Measurements from ENCODE around the gene BCAM. TPM values are rescaled to one million over a fixed set of nuclear protein-coding genes. Genes with fewer than 3 reads are reported as not detected.

BCAM gene
- total and polyA plus RNA-seq, 2 of the 4 experiments (the other 2 are of a cell fraction): 2.3 to 35.7 TPM

- CTCF ChIA-PET: no interaction called here
- no peak for TF ChIP-seq RCOR1 (IDR thresholded peaks at IDR 0.05; ENCODE audit: insufficient replicate concordance, low read length)
- no peak for TF ChIP-seq SMC3 (IDR thresholded peaks at IDR 0.05; ENCODE audit: low read depth, low read length)
- no peak for TF ChIP-seq FOS (IDR thresholded peaks at IDR 0.05; ENCODE audit: low read depth, low read length)
- no peak for TF ChIP-seq RAD21 (IDR thresholded peaks at IDR 0.05; ENCODE audit: low read length)
- TF ChIP-seq CTCF (conservative IDR thresholded peaks at IDR 0.05; ENCODE audit: low read depth, low read length): no peak
- no peak for TF ChIP-seq CHD1 (IDR thresholded peaks at IDR 0.05; ENCODE audit: low read depth, low read length)
- TF ChIP-seq, protein P1, sequence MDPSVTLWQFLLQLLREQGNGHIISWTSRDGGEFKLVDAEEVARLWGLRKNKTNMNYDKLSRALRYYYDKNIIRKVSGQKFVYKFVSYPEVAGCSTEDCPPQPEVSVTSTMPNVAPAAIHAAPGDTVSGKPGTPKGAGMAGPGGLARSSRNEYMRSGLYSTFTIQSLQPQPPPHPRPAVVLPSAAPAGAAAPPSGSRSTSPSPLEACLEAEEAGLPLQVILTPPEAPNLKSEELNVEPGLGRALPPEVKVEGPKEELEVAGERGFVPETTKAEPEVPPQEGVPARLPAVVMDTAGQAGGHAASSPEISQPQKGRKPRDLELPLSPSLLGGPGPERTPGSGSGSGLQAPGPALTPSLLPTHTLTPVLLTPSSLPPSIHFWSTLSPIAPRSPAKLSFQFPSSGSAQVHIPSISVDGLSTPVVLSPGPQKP (IDR thresholded peaks at IDR 0.05; ENCODE audit: borderline replicate concordance, low read depth, low read length): no peak
- no peak for TF ChIP-seq MAZ (IDR thresholded peaks at IDR 0.05; ENCODE audit: borderline replicate concordance, low read depth, low read length)
- no peak for TF ChIP-seq MXI1 (IDR thresholded peaks at IDR 0.05; ENCODE audit: borderline replicate concordance, low read depth, low read length)
- no peak for TF ChIP-seq USF2 (IDR thresholded peaks at IDR 0.05; ENCODE audit: low read depth, low read length)
- no peak for TF ChIP-seq CEBPB (IDR thresholded peaks at IDR 0.05; ENCODE audit: low read depth, low read length)
- TF ChIP-seq NFE2L2 (IDR thresholded peaks at IDR 0.05; ENCODE audit: low read depth, low read length): no peak
- TF ChIP-seq RFX5 (IDR thresholded peaks at IDR 0.05; ENCODE audit: low read depth, low read length): no peak
- TF ChIP-seq MAFK (IDR thresholded peaks at IDR 0.05; ENCODE audit: low read depth, low read length): no peak
- TF ChIP-seq POLR2A (IDR thresholded peaks at IDR 0.05; ENCODE audit: low read depth, low read length): no peak
- no peak for TF ChIP-seq BHLHE40 (IDR thresholded peaks at IDR 0.05; ENCODE audit: low read depth, low read length)
- DNase-seq: no peak
- Histone ChIP-seq H3K18ac (ENCODE audit: low read depth, low read length) (no peak overlapping the region), H3K4me2 (ENCODE audit: low read depth, low read length) (no peak overlapping the region), H3K36me3 (ENCODE audit: control insufficient read depth, insufficient read depth, low read length) (peaks cover 44% of the 10 kb centered on the region), H3K9me1 (ENCODE audit: insufficient read depth, low read length) (peaks cover 8% of the 10 kb centered on the region; the same call in 1 of the 2 replicates), H3K14ac (replicated peaks; ENCODE audit: low read depth, low read length) (no peak overlapping the region), H3K9ac (ENCODE audit: low read depth, low read length) (no peak overlapping the region), H3K9me3 (ENCODE audit: control insufficient read depth, insufficient read depth, low read length) (no peaks in the 10 kb centered on the region), H2BK20ac (ENCODE audit: low read depth, low read length) (no peak overlapping the region), H3K79me1 (ENCODE audit: low read depth in 1 of 2, low read length in 2 of 2) (peaks cover 32 to 77% of the 10 kb centered on the region in 2 experiments), H3K23ac (ENCODE audit: low read depth, low read length) (no peak overlapping the region), H3K4ac (ENCODE audit: low read depth, low read length) (no peak overlapping the region), H2AFZ (replicated peaks; ENCODE audit: low read length, poor library complexity) (no peak overlapping the region), H3K4me1 (ENCODE audit: control insufficient read depth, insufficient read depth, low read length) (peaks cover 2% of the 10 kb centered on the region; the same call in 1 of the 2 replicates), H2AK5ac (ENCODE audit: low read depth, low read length) (no peak overlapping the region), H4K91ac (ENCODE audit: insufficient read depth, low read depth, low read length) (no peak overlapping the region), H2BK5ac (ENCODE audit: low read depth, low read length, poor library complexity, severe bottlenecking) (no peak overlapping the region), H2BK120ac (ENCODE audit: low read depth, low read length) (no peak overlapping the region), H3K4me3 (ENCODE audit: insufficient read depth, low read depth, low read length) (no peak overlapping the region), H2BK15ac (ENCODE audit: low read depth, low read length) (no peak overlapping the region), H4K8ac (ENCODE audit: low read depth in 2 of 2, low read length in 2 of 2) (no peak overlapping the region), H4K5ac (ENCODE audit: low read depth, low read length) (no peak overlapping the region), H2AK9ac (replicated peaks; ENCODE audit: low read depth, low read length, poor library complexity) (no peak overlapping the region), H4K20me1 (ENCODE audit: insufficient read depth, low read length) (peaks cover 49% of the 10 kb centered on the region), H3K27me3 (ENCODE audit: control insufficient read depth, insufficient read depth, low read length) (no peaks in the 10 kb centered on the region), H3K27ac (ENCODE audit: insufficient read depth, low read length) (no peak overlapping the region), H3K56ac (ENCODE audit: extremely low read depth, insufficient read depth, low read length) (no peak overlapping the region)
- ATAC-seq (ENCODE audit: low read depth): no peak
- in situ Hi-C loops (cut with MboI; ENCODE audit: low sequenced_read_pairs) (no loop called here), dilution Hi-C loops (cut with HindIII; ENCODE audit: low sequenced_read_pairs, unreplicated experiment) (no loop called here), intact Hi-C loops (cut with micrococcal nuclease) (no loop called here)
- no TSS peak for BruUV-seq (replicated peaks)
- POLR2A ChIA-PET (ENCODE audit: unreplicated experiment): no interaction called here
- no CpG with 5 or more reads among the region's 4 CpGs for WGBS, 2 experiments (ENCODE audit: extremely low coverage in 2 of 2, insufficient read length in 1 of 2)
These were observed 57.8 kb downstream of the BCAM start for GRCh38 chr19:44866664-44867063.
